NCI-H187 treated with DMSO at 0.1 percent for 48 hours (cell line): ENCODE results near the gene KCNIP1.

ENCODE experiments used
- DNase-seq: peaks from one replicate; lab custom pipeline; 2025; lab: John Stamatoyannopoulos, UW

The KCNIP1 gene

DNA sequence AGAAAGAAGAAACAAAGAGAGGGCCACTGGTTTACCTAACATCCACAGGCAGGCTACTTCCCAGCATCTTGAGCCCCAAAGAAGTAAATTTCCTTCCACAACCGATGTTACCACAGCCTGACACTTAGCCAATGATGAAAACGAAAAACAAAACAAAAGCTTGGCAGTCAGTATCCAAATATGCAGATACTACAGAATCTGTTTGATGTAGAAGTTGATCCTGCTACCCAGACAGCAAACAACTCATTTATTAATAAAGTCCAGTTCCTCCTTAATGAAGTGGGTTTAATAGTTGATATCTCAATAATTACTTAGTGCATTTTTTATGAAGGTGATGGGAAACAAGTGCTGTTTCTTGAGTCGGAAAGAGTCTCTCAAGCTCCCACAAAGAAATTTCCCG, 212.6 kb downstream of the KCNIP1 start:
- DNase-seq = no peak

DNA sequence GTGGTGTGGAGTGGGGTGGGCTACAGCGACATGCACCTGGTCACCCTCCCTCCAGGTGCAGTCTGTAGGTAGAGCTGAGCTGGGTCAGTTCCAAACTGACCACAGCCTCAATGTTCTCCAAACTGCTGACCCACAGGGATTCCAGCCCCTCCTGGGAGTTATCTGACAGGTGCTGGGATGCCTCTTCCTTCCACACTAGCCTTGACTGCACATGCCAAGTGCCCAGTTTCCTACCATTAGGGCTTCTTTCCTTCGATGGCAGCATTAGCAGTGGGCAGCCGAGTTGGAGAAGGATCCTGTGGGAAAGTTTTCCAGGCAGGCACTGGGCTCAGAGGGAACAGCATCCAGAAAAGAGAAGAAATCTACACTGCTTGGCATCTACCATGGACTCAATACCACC, 215.7 kb downstream of the KCNIP1 start:
- DNase-seq = no peak

DNA sequence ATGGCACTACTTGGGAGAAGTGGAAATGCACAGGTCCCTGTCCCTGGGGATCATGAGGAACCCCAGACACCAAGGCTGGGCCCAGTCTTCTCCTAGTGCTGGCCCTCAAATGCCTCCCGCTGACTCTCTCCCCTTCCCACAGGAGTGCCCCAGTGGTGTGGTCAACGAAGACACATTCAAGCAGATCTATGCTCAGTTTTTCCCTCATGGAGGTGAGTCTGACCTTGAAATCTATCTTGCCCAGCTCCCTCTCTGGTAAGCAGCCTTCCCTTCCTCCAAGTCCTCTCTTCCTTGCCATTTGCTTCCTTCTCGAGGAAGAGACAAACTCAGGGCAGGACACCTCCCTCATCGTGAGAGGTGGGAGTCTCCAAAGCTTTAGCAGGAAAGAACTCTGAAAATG, 216.4 kb downstream of the KCNIP1 start:
- DNase-seq = no peak

DNA sequence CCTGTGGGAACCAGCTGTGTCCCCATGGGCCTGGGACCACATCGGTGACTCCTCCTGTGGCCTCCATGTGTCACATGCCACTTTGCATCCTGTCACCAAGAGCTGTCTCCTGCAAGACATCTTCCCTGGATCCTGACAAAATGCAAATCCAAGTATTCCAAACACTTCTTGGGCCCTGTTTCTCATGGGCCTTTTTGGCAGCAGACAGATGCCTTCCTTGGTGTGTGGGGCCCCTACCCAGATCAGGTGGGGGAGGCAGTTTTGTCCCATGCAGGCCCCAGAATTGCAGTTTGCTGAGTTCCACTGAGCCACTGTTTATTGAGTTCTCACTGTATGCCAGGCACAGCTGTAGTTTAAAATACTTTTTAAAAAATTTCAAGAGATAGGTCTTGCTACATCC, 217.2 kb downstream of the KCNIP1 start:
- no peak for DNase-seq

DNA sequence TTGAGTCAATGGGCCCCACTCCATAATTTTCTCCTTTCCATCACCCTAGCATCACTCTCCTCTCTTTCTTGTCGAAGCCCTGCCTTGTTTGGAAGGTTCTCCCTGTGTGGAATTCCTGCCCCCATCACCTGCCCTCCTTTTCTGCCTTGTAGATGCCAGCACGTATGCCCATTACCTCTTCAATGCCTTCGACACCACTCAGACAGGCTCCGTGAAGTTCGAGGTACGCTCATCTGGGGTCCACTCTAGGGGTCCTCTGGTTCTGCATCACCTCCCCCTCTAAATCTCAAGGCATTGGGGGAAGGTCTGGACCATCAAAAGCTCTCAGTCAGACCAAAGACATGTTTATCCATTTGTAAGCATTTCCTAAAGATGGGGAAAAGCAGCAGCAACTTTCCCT, 217.9 kb downstream of the KCNIP1 start:
- DNase-seq = no peak

DNA sequence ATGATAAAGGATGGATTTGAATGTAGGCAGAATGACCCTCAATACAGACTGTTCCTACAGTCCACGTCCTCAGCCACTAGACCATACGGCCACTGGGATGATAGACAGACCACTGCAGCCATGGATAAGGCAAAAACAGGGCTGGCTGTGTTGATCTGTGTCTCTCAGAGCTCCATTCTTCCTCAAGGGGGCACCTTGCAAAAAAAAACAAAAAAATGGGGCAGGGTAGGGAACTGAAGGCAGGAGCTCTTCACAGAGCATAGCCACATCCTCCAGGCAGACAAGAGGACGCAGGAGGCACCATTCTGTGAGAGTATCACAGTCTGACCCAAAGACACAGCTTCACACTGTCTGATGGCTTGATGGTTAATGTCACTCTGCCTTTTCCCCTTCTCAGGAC, 218.5 kb downstream of the KCNIP1 start:
- no peak for DNase-seq

DNA sequence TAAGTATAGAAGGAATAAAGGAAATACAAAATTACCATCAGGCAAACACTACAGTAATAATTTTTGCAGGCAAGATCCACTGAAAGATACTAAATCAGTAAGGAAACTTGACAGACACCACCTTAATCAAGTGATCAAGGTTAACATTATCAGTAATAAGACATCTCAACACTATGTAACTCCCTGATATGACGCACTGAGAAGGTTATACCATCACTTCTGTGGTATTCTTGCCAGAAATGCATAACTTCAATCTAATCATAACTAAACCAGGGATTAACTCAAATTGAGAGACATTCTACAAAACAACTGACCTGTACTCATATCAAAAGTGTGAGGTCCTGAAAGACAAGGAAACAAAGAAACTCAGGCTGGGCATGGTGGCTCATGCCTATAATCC, 227.2 kb downstream of the KCNIP1 start:
- no peak for DNase-seq

DNA sequence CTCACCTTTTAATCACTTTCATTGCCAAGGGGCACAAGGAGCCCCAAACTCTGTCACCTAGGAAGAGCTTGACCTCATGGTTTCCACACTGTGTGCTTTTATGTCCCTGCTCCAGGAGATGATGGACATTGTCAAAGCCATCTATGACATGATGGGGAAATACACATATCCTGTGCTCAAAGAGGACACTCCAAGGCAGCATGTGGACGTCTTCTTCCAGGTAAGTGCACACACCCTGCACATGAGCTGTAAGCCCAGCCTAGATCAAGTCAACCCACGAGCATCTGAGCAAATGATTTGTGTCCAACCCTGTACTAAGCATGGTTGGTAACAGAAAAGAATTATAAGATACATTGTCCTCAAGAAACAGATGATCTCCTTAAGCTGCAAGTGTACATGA, 228.9 kb downstream of the KCNIP1 start:
- DNase-seq = no peak

DNA sequence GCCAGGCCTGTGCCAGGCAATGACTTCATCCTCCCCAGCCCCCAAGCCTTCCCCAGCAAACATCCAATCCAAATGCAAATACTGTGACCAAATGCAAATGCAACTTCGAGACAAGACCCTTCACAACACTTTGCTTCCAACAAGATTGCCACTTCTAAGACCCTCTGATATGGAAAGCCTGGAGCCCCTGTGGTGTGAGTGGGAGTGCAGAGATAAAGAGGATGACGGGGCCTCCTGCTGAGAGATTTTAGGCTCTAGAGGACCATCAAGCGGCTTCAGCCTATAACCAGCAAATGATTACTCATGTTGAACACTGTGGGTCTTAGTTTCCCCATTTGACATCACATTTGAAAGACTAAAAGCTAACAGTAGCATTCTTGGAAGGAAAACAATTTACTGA, 233.1 kb downstream of the KCNIP1 start:
- no peak for DNase-seq

DNA sequence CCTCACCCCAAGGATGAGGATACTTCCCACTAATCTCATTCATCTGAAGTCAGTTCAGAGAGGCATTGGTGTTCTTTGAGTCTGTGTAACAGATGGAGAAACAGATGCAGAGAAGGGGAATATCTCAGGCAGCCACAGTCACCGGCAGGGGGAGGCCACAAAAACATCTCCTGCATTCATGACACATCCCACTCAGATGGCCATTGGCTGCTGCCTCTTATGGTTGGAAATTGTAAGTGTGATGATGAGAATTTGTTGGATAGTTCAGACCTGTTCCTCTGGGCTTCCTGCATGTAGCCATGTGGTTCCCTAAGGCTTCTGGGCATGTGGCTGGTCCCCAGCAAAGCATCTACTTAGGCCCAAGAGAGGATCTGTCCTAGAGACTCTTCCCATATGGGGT, 233.8 kb downstream of the KCNIP1 start:
- no peak for DNase-seq

DNA sequence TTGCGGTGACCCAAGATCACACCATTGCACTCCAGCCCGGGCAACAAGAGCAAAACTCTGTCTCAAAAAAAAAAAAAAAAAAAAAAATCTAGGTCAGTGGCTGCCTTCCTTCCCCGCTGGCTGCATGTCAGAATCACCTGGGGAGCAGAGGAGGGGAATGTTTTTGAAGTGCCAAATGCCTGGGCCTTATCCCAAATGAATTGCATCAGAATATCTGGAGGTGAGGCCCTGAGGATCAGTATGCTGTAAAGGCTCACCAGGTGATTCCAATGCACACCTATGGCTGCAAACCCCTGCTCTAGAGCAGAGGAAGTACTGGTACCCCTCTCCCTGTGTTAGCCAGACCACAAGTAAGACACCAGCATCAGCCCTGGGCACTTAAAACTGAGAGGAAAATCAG, 235.0 kb downstream of the KCNIP1 start:
- DNase-seq = no peak

DNA sequence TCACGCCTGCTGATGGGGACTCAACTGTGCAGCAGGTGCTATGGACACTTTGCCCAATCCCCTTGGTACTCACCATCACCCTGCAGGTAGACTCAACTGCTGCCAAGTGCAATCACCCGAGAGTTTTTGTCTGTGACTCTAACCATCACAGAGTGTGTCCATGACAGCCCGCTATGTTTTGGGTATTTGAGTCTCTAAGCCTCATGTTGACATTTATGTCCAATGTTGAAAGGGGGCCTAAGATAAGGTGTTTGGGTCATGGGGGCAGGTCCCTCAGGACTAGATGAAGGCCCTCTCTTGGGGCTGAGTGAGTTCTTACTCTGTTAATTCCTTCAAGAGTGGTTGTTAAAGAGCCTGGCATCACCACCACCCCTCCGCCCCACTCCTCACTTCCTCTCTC, 235.6 kb downstream of the KCNIP1 start:
- no peak for DNase-seq

DNA sequence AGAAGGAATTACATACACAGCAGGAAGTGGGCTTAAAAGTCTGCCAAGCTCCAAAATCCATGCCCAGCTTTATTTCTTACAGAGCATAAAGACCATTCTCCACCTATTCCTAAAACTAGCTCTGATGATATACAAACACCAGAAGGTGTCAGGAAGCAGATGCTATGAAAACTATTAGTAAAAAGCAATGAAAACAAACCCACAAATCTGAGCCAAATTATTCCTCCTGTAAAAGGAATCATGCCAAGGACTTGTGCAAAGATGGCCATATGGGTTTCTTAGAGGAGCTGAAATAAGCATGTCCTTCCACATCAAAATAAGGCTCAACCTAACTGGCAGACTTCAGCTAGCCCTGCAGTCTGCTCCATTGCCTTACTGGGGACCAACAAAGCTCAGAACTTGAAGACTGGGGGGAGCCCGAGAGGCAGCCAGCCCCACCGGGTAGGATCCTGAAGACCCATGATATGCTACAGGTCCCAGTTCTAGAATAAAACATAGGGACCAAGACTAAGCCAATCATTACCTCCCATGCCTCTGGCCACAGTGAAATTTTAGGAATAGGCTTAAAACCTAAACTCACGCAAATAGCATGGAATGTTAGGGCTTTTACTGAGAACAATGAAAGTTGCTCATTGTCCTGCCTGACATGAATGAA, 236.9 kb downstream of the KCNIP1 start:
- DNase-seq = no peak

DNA sequence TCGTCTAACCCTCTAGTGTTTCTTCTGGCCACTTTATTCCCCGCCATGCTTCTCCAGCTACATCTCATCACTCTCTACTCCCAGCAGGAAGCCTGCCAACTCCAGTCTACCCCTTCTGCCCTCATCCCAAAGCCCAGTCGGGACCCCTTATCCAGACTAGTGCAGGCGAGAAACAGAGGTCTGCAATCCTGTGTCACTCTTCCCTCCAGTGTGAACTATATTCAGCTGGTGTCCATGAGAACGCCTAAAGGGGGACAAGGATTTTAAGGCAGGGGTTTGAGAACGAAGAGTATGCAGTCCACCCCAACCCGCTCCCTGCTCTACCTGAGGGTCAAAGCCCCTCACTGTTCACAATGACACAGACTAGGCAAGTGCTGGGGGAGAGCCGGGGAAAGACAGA, 238.0 kb downstream of the KCNIP1 start:
- DNase-seq = no peak

DNA sequence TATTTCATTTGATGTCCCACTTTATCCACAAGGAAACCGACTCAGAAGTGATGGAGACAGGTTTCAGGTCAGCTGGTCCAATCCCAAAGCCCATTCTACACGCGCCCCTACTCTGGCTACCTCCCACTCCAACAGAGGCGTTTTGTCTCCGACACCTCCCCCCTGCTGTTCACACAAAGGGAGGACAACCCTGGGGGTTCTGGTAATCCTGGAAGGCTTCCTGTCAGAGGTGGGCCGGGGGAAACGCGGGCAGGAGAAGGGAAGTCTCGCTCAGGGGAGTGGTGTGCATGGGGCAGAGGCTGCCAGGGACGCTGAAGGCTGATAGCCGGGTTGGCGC, 240.0 kb downstream of the KCNIP1 start:
- DNase-seq = no peak

DNA sequence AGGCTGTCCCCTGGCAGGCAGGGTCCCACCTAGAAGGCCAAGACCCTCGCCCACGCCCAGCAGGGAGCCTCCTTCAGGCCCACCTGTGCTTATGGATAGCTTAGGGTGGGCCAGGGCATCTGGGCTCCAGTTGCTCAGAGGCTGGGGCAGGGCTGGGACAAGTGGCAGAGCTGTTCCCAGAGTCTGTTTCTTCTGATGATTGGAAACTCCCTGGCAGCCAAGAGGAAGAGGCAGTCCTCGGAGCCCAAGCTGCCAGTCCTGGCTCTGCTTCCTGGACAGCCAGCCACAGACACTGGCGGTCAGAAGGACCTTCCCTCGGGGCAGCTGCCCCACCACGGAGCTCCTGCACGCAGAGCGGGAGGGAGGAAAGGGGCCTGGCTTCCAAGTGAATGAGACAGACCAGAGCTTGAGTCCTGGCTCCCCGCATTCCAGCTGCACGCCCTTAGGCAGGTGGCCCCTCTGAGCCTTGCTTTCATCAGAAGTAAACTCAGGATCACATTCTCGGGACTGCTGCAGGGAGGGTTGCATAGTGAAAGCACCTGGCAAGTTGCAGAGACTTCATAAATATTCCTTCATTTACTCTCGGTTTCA, 241.8 kb downstream of the KCNIP1 start:
- no peak for DNase-seq

DNA sequence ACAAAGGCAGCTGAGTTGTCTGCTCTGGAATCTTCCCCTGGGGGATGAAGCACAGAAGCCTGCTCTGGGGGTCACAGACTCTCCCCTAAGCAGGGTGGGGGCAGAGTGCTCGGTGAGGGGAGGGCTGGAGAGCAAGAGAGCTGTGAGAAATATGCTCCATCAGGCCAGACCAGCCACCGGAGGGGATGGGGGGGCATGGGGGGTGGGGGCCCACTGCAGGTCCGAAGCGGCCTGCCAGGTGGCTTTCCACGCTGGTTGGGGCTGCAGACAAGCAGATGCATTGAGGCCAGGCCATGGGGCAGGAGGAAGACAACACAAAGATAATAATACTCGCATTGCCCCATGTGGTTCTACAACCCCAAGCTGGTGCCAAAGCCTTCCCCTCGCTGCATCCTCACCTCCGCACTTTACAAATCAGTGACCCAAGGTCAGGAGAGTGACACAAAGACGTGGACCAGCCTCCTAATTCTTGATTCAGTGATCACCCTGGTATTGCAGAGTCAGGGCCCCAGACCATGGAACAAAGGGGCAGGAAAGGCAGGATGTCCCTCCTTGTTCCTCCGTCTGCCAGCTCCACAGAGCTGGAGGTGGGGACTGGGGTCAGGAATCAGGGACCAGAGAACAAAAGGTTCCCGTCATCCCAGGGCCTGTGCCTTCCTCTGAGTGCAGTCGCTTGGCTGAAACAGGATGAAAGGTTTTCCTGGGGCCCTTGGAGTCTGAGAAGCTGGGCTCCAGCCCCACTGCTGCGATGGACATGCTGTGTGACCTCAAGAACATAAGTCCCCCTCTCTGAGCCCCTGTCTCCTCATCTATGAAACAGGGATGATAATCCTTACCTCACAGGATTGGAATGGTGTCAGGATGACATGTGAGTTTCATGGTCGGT, 242.5 kb downstream of the KCNIP1 start:
- DNase-seq = no peak

DNA sequence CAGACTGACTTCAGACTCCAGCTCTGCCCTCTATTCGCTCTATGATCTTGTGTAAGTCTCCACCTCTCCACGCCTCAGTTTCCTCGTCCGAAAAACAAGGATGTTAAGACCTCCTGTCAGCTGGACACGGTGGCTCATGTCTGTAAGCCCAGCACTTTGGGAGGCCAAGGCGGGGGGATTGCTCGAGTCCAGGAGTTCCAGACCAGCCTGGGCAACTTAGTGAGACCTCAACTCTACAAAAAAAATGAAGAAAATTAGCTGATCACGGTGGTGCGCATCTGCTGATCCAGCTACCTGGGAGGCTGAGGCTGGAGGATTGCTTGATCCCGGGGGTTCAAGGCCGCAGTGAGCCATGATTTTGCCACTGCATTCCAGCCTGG, 243.1 kb downstream of the KCNIP1 start:
- no peak for DNase-seq

DNA sequence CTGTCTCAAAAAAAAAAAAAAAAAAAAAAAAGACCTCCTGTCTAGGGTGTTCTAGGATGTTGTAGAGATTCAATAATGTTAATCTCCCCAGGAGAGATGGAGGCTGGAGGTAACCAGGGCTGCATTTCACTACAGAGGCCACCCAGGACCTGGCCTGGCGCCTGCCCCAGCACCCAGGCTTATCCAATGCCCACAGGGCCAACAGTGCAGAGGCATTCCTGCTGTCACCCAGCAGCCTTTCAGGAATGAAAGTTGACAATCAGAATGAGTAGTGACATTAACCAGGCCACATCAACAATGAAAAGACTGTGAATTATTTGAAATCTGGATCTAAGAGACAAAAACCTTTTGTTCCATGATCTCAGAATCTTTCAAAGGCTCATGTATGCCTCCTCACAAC, 243.5 kb downstream of the KCNIP1 start:
- no peak for DNase-seq

DNA sequence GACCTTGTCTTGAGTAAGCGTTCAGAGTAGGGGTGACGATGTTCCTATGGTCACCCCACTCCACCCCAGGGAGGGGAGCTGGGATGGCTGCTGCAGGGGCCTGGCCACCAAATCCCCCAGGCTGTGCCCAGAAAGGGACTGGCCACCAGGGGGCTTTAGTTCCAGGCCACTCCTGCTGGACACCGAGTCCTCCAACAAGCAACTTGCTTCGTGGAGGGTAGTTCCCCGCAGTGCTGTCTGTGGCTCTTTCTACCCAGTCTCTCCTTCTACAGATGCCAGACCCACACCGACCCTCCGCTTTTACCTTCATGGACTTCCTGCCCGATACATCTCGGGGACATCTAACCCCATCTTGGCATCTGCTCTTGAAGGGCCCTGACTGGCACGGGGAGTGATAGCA, 244.0 kb downstream of the KCNIP1 start:
- no peak for DNase-seq

DNA sequence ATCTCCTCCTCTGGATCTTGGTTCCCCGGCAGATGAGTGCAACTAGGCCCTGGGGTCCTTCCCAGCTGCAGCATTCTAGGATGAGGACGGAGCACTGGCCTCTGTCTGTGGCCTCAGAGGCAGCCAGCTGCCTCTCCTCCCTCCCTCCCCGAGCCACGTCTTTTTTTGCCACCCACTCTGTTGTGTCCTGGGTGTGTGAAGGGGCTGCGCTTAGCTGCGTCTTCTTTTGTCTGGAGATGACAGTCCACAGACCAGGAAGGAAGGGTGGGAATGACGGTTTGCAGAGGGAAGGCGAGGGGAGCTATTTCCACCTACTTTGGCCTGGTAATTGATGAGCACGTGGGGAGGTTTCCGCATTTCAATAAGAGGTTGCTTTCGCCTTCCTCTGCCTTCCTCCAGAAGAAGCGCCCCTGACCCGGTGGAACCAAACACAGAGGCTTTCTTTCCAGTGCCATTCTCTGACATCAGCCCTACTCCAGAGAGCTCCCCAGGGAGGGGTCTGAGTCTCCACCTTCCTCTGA, 245.2 kb downstream of the KCNIP1 start:
- DNase-seq = no peak

DNA sequence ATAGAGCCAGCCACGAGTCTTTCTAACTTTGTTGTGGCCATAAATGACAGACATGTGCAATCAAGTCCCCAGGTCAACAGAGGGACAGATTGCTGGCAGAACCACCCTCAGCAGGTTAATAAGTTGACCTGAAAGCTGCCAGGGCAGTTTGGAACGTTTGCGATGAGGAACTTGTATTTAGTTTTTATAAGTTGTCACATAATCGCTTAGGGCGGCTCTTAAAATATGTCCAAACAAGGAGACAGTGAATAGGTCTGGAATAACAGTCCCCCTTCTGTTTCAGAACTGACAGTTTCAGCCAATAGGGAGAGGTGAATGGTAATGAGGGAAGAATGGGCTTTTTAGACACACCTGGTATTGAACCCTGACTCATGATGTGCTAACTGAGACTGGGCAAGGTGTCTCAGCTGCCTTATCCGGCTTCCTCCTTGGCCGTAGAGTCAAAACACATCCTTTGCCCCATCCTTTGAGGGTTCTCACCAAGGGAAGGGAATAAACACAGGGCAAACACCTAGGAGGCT, 246.2 kb downstream of the KCNIP1 start:
- DNase-seq = no peak

DNA sequence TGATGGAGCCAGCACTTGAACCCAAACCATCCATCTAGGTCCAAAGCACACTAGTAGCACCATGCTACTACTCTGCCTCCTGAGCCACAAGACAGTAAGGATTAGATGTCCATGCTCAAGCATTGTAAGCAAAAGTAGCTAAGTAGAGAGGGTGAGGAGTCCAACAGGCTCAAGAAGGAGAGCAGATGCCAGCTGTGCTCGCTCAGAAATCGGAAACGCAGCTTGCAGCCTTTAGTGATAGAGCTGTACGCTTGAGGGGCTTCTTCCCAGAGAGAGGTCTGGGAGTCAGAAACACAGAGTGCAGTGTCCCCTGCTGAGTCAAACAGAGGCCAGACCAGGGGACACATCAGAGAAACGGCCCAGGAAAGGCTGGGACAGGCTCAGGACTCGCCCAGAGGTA, 247.0 kb downstream of the KCNIP1 start:
- DNase-seq = no peak
